Activated CD8-positive, alpha-beta memory T cell treated with anti-CD3 and anti-CD28 coated beads, Interleukin-2, amount 50 U/mL, for 1 hour (primary cell): ENCODE data around the gene ELMOD3.
A peak's percentile ranks its signal among the peaks of the same experiment; 100 is the strongest.
"Not testable (repeated sequence)": the region's sequence is repeated elsewhere in the genome, so short reads cannot be mapped to it uniquely, and the experiment has no call there.

ENCODE experiments used
- DNase-seq: peaks from one replicate; pipeline ENCODE4 v3.0.0-alpha.2; 2020; ENCODE audit errors: extremely low read depth

ELMOD3 gene

GRCh38 chr2:85354286-85355072, at the start of gene ELMOD3, which contains the start of gene RETSAT:
Gene ELMOD3 (plus strand): TSS chr2:85354769. CDS start chr2:85357199, 2,430 bp downstream.
Gene RETSAT (minus strand): TSS chr2:85354528. CDS start chr2:85354507, 21 bp downstream.
- DNase-seq, result peak; percentile 99

- DNase-seq, result no peak
Measured at GRCh38 chr2:85307527-85307897, 47.1 kb upstream of the ELMOD3 start.

GRCh38 chr2:85308201-85308600, 46.4 kb upstream of the ELMOD3 start:
- DNase-seq, result no peak

GRCh38 chr2:85308896-85309555, 45.5 kb upstream of the ELMOD3 start:
- no peak for DNase-seq

GRCh38 chr2:85309699-85310321, 44.8 kb upstream of the ELMOD3 start:
- no peak for DNase-seq

- no peak for DNase-seq
Measured at GRCh38 chr2:85310330-85310729, 44.2 kb upstream of the ELMOD3 start.

GRCh38 chr2:85312404-85312803, 42.2 kb upstream of the ELMOD3 start:
- DNase-seq, result no peak

- no peak for DNase-seq
Measured at GRCh38 chr2:85314884-85315242, 39.7 kb upstream of the ELMOD3 start.

GRCh38 chr2:85315921-85316320, 38.6 kb upstream of the ELMOD3 start:
- not testable (repeated sequence) for DNase-seq

- DNase-seq, result no peak
Measured at GRCh38 chr2:85318222-85319074, 36.1 kb upstream of the ELMOD3 start.

- no peak for DNase-seq
Measured at GRCh38 chr2:85319796-85320195, 34.8 kb upstream of the ELMOD3 start.

- no peak for DNase-seq
Measured at GRCh38 chr2:85323351-85323987, 31.1 kb upstream of the ELMOD3 start.

GRCh38 chr2:85323988-85324367, 30.6 kb upstream of the ELMOD3 start:
- not testable (repeated sequence) for DNase-seq

- DNase-seq, result no peak
Measured at GRCh38 chr2:85324639-85325465, 29.7 kb upstream of the ELMOD3 start.

- DNase-seq, result no peak
Measured at GRCh38 chr2:85325466-85325811, 29.1 kb upstream of the ELMOD3 start.

- no peak for DNase-seq
Measured at GRCh38 chr2:85326406-85327159, 28.0 kb upstream of the ELMOD3 start.

- DNase-seq, result peak; percentile 26
Measured at GRCh38 chr2:85327160-85327821, 27.3 kb upstream of the ELMOD3 start.

- DNase-seq, result peak; percentile 84
Measured at GRCh38 chr2:85327822-85328617, 26.5 kb upstream of the ELMOD3 start, which contains the start of gene TGOLN2. Gene TGOLN2 (minus strand): TSS chr2:85327989. CDS start chr2:85327962, 27 bp downstream.
